GM18907 (cell line): ENCODE measurements around the gene ARHGAP22.

ENCODE experiments used
- ATAC-seq: cut with Tn5 transposase; IDR thresholded peaks from one replicate; pipeline ENCODE4 v1.9.1; 2021; ENCODE audit warnings: mild to moderate bottlenecking, moderate library complexity; ENCODE audit not compliant: unreplicated experiment

Gene ARHGAP22

DNA sequence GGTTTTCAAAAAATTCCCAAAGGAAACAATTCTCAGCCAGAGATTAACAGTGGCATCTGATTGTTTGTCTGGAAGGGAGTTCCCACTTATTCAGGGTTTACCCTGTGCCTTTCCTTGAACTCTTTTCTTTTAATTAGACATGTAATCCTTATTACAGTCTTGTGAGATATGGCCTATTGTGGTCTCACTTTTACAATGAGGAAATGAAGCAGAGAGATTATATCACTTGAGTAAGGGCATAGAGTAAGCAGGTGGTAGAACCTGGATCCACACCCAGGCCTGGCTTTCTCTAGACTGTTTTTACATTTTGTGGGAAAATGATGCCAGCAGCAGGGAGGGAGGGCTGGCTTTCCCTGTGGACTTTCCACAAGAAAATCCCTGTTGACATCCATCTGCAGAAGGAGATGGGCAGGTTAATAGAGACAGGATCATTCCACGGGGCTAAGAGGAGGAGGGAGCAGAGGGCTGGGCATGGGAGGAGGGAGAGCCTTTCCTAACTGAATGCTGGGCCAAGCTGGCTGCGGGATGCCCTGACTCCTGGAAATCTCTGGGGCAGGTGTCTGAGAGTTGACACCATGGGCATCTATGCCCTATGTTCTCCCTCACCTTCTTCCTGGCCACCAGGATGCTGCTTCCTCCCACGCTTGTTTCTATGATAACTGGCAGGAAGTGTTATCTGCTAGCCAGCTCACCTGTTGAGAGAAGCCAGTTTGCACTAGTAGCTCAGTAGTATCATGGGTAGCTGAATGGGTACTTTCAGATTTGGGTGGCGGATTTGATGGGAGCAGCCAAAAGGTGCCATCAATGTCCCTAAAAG, 28.7 kb upstream of the ARHGAP22 start:
- ATAC-seq: peak; percentile 47

DNA sequence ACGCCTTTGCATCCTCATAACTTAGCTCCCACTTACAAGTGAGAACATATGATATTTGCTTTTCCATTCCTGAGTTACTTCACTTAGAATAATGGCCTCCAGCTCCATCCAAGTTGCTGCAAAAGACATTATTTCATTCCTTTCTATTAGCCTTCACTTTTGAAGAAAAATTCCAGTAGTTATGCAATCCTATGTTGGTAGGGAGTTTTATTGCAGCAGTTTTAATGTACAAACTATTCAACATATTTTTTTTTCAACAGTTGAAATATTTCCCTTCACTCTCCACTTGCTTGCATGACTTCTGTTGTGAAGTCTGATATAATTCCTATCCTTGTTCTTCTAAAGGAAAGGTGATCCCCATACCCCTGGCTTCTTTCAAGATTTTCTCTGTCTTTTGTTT, 27.3 kb upstream of the ARHGAP22 start:
- ATAC-seq: no peak

DNA sequence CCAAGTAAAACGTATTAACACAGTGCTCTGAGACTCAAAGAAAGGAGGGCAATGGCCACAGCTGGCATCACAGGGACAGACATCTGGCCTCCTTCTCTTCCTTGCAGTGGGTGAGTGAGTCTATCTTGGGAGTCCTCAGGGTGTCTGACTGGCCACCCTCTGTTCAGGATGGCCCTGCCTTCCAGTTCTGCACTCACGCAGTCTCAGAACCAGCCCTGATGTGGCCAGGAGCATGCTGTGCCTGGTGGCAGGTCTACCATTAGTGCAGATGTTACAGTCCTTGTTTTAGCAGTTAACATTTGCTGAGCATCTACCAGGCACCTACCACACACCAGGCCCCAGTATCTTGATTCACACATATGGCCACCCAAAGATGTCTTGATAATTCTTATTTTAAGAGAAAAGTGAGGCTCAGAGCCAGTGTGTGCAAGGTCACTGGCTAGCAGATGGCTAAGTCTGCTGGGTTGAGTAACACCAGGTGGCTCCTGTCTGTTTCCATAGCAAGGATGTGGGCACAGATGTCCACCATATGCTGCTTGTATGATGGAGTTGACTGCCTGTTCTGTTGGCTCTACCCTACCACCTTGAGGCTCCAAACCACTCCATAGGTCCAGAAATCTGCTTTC, 23.2 kb upstream of the ARHGAP22 start:
- no peak for ATAC-seq

DNA sequence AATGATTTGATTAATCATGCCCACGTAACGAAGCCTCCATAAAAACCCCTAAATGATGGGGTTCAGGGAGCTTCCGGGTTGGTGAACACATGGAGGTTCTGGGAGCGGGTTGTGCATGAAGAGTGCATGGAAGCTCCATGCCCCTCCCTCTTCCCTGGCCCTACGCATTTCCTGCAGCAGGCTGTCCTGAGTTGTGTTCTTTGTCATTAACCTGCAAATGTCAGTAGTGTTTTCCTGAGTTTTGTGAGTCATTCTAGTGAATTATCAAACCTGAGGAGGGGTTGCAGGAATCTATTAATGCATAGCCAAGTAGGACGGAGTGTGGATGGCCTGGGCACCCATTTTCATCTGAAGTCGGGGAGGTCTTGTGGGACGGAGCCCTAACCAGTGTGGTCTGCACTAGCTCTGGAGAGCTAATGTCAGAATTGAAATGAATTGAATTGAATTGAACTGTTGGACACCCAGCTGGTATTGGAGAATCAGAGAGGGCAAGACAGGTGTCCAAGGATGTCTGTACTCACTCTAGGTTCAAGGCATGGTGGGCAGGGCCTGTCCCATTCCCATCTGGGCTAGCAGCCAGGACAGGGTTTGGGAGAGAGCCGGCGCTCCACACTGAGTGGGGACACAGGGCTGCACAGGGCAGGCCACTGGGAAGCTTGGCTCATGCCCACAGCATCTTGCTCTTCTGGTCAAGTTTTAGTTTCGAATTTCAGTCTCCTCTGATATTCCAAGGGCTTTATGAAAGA, 22.3 kb upstream of the ARHGAP22 start:
- ATAC-seq: no peak

DNA sequence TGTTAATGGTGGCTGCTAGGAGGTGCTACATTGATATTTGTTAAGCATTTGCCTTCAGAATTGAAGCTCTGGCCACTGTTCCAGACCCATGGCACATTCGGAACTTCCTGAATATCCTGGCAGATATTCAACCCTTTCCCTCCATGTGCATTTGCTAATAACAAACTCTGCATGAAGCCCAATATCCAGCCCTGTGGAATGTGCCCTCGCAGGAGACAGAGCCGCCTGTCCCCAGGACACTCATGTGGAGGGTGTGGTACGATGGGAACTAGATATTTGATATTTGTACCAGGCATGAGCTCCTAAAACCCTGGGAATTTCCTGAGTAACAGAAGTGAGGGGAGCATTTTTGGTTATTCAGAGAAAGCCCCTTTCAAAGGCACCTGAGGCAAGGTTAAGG, 21.6 kb upstream of the ARHGAP22 start:
- ATAC-seq: no peak

DNA sequence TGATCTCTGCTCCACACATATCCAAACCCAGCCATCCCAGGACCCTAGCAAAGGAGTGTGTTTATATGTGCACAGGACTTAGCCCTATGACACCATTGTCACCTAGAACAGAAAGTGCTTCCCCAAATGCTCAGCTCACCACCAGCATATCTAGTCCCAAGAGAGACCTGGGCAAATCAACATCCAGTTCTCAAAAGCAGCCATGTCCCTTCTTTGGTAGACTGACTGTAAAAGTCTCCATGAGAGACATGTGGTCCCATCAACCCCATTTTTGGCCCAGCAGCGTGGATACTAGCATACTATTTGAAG, 20.9 kb upstream of the ARHGAP22 start:
- no peak for ATAC-seq

DNA sequence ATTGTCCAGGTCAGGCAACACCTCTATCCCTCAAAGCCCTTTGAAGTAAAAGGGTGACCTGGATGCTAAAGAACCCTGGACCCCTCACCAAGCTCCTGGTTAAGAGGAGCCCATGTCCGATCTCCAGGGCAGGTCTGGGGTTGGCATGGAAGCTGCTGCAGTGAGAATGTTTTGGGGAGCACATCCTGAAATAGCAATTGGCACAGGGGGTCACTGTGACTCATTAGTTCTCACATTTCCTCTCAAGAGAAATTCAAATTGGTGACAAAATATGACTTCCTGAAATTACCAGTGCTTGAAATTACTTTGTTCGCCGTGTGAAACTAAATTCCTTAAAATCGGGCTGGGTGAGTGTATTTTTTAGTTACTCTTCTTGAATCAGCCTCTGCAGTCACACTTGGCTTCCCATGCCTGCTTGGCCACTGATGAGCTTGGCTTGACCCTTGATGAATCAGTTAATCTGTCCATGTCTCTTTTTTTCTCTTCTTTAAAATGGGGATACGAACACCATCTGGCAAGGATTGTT, 18.8 kb upstream of the ARHGAP22 start:
- ATAC-seq: no peak

DNA sequence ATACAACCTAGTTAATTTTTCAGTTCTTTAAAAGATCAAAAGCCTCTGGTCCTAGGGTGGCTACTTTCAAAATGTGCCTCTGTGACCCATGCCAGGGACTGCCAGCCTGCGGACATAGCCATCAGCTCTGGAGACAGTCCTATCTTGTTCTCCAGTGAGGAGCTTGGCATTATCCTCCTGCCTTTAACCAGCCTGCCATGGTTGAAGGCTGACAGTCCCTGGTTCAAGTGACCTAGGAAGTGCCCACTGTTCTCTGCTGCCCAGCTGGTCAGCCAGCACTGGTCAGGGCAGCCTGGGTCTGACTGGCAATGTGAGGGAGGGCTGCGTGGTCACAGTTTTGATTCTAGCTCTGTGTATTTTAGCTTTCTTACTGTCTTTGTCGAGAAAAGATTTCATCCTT, 18.1 kb upstream of the ARHGAP22 start:
- no peak for ATAC-seq

DNA sequence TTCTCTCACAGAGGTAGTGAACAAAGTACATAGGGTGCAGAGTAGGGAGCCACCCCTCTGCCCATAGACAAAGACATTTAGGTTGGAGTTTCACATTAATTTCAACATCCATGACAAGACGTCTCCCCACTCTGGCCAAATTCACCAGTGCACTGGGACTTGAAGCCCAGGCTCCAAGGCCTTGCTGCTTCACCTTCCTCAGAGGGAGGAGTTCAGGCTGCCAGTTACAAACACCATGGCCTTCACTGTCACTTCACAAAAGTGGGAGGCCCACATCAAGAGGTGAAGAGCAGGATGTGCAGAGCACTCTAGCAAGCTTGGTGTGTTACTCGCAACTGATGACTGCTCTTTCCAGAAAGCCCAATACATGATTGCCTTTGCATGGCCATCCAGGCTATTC, 15.8 kb upstream of the ARHGAP22 start:
- no peak for ATAC-seq

DNA sequence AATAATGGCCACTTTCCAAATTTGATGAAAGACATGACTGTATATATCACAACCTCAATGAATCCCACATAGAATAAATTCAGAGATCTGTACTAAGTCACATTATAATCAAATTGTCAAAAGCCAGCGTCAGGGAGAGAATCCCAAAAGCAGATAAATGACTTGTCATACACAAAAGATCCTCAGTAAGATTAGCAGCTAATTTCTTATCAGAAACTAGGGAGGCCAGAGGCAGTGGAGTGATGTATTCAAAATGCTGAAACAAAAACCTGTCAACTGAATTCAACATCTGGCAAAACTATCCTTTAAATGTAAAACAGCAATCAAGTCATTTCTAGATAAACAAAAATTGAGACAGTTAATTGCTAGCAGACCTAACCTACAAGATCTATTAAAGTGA, 11.6 kb upstream of the ARHGAP22 start:
- ATAC-seq: no peak

DNA sequence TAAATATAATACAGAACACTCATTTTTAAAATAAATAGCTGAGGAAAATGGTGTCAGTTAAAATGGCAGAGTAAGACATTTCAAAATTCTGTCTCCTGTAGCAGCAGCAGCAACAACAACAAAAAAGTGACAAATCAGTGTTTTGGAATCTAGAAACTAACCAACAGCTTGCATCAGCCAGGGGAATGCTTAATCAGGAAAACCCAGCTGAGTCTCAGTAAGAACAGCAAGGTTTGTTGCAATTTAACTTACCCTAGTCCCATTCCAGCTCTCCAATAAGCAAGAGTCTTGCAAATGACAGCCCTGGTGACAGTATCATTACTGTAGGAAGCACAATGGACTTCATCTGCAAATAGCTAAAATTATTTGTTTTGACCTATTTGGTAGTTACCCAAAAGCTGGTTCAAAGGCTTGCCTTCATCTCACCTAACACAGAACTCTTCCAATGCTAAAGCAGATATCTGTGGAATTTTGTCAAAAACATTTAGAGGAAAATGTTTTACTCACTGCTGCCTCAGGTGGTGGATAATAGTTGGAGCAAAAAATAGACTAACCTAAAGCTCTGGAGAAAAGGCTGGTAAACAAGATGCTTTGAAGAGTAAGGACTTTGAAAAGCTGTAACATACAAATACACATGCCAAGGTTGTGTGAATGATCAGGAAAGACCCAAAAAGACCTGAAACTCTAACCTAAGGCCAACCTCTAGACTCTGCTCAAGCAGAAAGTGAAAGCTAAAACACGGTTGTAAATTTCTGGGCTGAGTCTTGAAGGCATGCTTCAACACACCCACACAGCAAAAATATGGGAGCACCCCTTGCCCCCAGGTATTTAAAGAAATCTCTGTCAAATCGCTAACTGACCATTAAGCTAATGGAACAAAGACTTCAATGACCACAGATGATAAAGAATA, 9.9 kb upstream of the ARHGAP22 start:
- peak; percentile 79 for ATAC-seq

DNA sequence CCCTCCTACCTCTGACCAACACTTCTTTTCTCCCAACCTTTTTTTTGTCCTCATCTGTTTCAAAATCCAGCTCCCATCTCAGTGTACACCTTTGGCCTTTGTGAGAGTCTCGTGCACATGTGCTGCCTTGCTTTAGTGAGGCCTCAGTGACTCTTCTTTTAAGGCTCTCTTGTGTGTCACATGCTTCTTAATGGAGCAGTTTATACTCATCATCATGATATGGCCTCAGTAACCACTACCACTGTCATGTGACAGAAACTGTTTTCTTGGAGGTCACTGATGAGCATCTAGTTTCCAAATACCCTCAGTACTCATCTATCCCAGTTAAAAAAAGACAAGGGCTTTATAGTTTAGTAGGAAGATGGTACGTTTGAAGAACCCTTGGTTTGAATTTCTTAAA, 8.1 kb upstream of the ARHGAP22 start:
- no peak for ATAC-seq

DNA sequence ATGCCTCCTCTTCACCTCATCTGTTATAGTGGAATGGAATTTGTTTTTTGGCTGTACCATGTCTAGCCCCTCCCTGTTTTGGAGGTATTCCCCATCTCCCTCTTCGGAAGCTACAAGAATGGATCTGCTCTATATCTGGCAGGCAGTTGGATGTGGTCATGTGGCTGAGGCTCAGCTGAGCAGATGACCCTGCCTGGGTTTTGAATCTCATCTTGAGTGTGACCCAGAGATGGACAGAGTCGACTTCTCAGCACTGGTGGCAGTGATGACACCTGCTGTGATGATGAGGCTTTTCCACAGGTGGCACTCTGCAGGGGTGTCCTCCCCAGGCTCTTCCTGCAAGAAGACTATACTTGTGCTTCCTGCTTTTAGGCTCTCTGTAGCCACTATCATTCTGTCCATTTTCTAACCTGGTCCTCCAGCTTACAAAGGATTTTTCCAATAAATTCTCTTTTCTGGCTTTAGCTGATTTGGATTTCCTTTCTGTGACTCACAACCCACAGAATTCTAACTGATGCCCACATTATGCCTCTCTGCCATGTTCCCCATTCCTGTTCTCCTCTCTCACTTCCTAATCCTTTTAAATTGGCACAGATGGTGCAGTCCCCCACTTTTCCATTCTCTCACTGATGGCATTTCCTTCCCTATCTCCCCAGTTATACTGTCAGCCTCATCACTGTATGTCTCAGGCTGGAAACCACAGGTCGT, 7.5 kb upstream of the ARHGAP22 start:
- ATAC-seq: no peak

DNA sequence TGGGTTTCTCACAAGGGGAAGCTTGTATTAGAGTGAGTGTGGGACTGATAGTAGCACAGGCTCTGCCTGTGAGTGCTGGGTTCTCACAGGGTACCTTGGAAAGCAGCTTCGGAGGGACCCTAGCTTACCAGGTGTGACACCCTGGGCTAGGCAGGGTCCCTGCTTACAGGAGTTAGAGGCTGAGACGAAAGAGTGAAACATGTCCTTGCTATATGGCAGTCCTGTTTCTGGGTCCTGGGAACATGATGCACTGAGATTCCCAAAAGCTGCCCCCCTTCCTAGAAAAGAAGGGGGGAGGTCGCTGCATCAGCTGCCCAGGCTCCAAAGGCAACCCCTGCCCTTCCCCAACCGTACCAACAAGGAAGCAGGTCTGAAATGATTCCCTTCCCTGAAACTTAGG, 6.3 kb upstream of the ARHGAP22 start:
- no peak for ATAC-seq

DNA sequence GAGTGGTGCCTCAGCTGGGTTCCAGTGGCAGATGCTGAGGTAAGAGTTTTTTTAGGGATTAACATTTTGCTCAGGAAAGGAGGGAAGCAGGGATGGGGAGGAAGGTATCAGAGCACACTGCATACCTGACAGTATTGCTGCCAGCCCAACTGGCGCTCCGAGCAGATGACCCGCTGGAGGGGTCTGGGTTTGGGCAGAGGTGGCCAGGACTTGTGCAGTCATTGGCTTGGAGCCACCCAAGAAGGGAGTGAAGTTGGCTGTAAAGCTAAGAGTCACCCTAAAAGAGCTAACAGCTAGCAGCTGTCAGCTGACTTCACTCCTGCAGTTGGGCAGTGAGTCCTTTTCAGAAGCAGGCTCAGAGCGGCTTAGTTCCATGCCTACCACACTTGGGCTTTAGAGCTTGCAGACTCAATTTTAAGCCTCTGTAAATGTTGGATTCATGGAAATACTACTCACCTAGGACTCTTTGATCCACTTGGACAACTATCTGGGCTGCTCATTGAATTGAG, 5.8 kb upstream of the ARHGAP22 start:
- ATAC-seq: no peak

DNA sequence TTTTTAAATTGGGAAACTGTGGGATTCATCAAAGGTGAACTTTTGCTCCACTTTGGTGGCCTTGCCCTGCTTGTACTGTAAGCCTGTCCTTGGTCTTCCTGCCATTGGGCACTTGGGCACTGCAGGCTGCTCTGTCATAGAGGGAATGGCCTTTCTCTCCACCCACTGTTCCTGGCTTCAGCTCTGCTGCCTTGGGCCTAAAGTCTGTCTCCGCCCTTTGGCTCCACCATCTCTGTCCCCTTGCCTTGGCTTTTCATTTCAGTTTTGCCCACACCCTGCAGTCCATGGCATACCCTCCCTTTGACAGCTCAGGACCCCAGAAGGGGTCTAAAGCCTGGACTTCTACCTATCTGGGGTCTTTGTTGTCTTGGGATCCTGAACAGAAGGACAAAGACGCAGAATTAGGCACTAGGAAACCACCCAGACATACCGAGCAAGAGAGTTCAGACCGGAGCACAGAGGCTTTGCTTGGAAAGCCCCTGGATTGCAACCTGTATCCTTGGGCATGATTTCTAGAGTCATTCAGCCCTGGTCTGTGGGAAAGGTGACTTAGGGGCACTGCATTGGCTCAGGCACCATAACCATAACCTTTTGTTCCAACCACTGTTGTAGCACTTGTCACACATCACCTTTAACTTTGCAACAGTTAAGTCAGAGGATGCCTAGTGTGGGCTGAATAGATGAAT, 5.2 kb upstream of the ARHGAP22 start:
- no peak for ATAC-seq

DNA sequence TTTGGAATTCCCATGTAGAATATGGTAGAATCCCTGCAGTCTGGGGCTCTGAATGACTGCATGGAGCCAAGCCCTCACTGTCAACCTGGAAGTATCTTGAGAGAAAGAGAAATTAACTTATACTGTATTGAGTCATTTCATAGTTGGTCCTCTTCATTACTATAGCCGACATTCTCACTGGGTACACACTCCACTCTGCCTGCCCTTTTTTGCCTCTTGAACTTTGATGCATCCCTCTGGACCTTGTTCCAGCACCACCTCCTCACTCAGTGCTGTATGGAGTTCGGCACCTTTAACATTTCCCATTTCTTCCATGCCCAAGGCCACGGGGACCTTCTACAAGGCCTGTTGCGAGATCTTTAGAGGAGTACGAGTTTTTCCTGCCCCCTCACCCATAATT, 4.6 kb upstream of the ARHGAP22 start:
- ATAC-seq: no peak

DNA sequence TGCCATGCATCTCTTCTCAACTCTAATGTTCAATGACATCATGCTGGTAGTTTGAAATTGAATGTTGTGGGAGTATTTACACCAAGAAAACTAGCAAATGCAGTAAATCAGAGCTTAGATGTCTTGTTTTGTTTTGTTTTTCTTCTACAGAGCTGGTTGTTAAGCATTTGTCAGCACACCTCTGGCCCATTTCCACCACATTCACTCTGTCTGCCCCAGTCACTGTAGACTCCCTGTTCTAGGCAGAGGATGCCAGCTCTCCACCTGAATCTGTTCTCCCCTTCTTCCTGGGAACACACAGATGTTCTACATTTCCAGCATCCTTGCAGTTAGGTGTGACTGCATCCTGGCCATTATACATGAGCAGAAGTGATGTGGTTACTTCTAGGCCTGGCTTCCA, 4.1 kb upstream of the ARHGAP22 start:
- ATAC-seq: no peak

DNA sequence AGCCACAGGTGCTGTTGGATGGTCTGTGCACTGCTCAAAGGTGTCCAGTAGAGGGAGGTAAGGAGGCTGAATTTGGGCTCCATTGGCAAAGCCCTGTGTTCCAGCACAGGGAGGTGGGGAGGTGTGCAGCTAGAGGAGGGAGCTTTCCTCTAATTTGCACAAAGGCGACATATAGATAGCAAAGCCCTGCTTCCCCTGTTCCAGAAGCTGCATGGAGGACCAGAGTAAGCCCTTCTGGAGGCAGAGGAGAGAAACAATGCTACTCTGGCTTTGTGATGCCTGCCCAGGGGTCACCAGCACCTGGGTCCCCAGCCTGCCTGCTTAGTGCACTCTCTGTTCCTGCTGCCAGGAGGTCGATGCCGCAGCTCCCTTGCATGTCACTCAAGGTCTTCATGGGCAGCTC, 3.4 kb upstream of the ARHGAP22 start:
- ATAC-seq: peak; percentile 81
